GM21737 (cell line): ENCODE results near the gene JAZF1.

ENCODE experiments used
- ATAC-seq: cut with Tn5 transposase; IDR thresholded peaks from one replicate; pipeline ENCODE4 v1.9.1; 2021; ENCODE audit warnings: mild to moderate bottlenecking, moderate library complexity; ENCODE audit not compliant: unreplicated experiment

JAZF1 gene

GRCh38 chr7:27992097-27992496, 188.5 kb downstream of the JAZF1 start:
- ATAC-seq, result no peak

- ATAC-seq, result no peak
These were observed 189.5 kb downstream of the JAZF1 start for GRCh38 chr7:27991006-27991528.

DNA sequence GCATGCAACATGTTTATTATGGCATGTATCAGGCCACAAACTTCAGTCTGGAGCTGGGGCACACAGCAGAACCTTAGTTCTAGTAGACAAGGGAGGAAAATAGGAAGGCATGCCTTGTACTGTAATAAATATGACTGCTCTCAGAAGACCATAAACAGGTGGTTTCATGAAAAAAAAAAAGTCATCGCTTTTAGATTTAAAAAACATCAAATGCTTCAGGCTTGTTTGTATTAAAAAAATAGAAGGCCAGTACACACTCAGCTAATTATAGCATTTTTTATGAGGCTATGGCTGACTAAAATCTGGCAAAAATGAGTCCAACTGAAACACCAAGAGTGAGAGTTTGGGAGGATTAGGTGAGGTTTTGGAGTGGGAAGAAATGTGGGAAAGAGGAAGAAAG, 204.1 kb downstream of the JAZF1 start:
- no peak for ATAC-seq

GRCh38 chr7:27973625-27974024, 207.0 kb downstream of the JAZF1 start:
- no peak for ATAC-seq

GRCh38 chr7:27972276-27972675, 208.3 kb downstream of the JAZF1 start:
- ATAC-seq, result no peak

DNA sequence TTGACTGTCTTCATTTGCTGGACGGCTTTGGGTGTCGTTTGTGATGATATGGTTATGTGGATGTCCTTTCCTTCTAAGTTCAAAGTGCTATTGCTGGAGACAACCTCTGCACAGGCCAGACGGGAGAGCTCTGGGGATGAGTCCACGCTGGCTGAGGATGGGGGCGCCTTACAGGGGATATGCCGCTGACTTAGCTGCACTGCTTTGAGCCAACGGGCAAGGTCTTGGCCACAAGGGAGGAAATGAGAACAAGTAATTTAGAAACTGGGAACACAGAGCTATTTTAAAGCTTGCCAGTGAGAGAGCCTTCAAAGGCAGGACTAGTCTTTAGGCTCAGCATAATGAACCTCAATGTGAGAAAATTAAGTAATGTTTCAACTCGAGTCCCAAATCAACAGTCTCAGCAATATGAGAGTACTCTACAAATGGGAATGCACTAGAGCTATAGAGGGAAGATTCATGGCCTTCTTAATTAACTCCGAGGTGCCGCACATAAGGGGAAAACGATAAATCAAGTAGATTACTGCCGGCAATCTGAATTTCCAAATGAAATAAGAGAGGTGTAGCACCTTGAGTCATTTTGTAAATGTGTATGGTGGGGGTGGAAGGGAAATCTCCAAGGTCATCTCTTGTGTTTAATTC, 209.3 kb downstream of the JAZF1 start:
- no peak for ATAC-seq

GRCh38 chr7:27970350-27970749, 210.2 kb downstream of the JAZF1 start:
- ATAC-seq, result no peak

DNA sequence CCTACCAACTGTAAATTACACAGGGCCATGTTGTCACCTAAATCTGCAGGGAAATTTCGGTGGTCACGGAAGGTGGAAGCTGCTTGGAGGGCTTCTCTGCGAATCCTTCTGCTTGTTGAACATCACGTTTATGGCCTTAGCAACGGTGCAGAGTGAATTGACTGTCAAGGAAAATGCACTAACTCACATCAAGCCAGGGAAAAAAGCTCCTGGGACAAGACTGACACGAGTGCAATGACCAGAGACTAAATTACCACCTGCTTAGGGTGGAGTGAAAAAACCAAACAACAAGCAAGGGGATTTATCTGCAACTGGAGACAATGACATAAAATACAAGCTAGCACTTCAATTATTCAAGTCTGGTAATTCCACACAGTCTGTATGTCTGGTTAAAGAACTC, 211.2 kb downstream of the JAZF1 start:
- no peak for ATAC-seq

DNA sequence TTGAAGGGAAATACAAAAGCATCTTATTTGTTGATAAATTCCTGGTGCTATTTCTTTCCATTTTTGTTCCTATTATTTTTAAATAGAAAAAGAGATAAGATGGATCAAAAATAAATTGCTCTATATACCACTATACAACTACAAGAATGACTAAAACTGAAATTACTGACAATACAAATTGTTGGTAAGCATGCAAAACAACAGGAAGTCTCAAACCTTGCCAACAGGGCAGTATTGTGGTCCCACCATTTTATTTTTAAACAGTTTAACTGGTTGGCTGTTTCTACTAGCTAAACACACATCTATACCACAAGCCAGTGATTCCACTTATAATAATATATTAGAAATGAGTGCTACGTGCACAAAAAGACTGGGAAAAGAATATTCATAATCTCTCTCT, 213.0 kb downstream of the JAZF1 start:
- ATAC-seq, result no peak

DNA sequence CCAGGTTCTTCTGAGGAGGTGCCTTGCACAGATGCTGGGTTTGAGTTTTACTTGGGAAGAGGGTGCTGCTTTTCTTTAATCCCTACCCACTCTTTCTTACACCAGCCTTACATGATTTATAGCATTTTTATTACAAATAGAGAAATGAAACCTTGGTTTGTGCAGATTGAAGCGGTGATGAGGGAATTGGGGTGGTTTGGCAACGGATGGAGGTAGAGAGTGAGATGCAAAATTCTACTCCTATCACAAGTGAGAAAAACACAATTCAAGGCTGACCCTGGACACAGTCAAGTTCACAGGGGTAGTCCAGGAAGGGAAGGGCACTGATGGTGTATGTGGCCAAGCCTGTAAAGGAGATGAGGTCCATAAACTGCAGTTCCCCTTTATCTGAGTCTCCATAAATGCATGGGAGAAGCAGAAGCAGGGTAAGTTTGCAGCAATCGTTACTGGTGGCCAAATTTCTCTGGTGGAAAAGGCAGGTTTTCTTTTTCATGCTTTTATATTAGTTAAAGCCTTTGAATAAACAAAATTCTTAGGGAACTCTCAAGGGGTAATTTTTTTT, 214.3 kb downstream of the JAZF1 start:
- no peak for ATAC-seq

DNA sequence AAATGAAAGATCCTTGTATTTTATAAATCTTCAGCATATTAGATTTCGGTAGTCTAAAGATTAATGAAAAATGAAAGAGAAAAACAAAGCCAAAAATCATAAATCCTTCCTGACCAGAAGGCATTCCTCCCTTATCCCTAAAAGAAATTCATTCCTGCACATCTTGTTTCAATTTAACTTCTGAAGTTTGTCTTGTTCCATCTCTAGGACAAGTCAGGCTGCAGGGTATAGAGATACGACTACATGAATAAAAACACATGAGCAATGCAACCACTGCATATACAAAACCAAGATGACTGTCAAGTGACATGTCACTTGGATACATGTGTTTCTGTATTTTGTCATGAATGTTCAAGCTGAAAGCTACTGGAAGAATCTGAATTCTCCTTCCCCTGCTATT, 214.9 kb downstream of the JAZF1 start:
- no peak for ATAC-seq

GRCh38 chr7:27964820-27965219, 215.8 kb downstream of the JAZF1 start:
- no peak for ATAC-seq

GRCh38 chr7:27963056-27963455, 217.5 kb downstream of the JAZF1 start:
- no peak for ATAC-seq

- ATAC-seq, result no peak
These were observed 218.3 kb downstream of the JAZF1 start for GRCh38 chr7:27962273-27962672.

DNA sequence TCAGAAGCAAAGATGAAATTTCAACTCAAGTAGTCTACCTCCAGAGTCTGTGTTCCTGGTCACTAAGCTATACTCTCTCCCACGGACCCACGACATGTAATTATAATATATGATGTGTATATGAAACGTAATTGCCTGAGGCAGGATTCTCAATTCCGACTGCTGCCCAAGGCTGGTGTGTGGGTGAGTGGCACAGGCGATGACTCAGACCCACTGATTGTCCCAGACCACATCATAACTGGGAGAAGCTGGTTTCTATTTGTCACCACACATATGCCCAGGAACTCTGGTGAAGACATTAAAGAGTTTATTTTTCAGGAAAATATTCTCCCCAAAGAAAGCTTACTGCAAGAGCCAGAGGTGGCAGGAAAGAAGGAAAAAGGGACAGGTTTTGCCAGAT, 219.3 kb downstream of the JAZF1 start:
- ATAC-seq, result no peak

DNA sequence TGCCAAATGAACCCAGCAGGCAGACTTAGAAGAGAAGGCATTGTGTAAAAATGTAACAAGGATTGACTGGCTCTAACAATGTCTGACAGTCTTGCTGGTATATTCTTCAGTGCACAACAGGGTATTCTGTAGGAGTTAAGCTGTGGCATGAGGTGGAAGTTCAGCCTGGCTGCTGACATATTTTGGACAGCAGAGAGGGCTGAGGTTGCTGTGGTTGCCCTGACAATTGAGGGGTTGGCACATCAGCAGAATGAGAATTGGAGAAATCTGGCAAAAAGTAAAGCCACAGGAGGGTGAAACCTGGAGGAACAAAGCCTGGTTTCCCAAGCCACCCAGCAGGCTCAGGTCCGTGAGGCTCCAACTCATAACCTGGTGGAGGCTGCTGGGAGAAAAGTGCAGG, 220.2 kb downstream of the JAZF1 start:
- no peak for ATAC-seq

- no peak for ATAC-seq
These were observed 221.6 kb downstream of the JAZF1 start for GRCh38 chr7:27958933-27959548.

GRCh38 chr7:27955596-27955995, 225.0 kb downstream of the JAZF1 start:
- ATAC-seq, result no peak

DNA sequence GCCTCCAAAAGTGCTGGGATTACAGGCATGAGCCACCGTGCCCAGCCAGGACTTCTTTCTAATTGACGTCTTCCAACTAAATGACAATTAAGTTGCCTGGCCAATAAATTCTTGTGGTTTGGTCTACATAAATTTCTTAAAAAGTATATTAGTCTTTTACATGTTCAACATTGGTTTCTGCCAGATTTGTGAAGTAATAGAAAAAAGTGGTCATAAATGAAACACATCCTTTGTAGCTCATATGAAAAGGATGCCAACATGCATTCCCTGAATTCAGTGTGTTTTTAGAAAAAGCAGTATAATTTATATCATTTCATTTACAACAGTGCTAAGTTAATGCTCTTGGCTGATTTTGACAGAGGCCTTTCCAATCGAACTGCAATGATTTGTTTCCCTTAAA, 225.6 kb downstream of the JAZF1 start:
- no peak for ATAC-seq

- ATAC-seq, result no peak
These were observed 226.8 kb downstream of the JAZF1 start for GRCh38 chr7:27953777-27954176.

DNA sequence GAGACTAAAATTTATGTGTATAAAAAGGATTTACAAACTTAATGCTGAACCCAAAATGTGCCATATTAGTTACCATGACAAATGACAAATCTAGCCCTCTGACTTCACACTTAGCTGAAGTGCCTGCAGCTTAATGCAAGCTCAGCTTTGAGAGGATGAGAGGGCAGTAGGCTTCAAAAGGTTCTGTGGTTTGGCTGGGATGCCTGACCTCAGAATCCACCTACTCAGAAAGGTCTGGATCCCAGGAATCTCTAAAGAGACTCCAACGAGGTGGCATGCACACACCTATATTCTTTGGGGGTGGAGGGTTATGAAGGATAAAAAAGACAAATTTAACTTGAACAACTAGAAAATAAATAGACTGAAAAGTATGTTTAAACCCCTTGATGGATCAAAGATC, 227.2 kb downstream of the JAZF1 start:
- no peak for ATAC-seq

DNA sequence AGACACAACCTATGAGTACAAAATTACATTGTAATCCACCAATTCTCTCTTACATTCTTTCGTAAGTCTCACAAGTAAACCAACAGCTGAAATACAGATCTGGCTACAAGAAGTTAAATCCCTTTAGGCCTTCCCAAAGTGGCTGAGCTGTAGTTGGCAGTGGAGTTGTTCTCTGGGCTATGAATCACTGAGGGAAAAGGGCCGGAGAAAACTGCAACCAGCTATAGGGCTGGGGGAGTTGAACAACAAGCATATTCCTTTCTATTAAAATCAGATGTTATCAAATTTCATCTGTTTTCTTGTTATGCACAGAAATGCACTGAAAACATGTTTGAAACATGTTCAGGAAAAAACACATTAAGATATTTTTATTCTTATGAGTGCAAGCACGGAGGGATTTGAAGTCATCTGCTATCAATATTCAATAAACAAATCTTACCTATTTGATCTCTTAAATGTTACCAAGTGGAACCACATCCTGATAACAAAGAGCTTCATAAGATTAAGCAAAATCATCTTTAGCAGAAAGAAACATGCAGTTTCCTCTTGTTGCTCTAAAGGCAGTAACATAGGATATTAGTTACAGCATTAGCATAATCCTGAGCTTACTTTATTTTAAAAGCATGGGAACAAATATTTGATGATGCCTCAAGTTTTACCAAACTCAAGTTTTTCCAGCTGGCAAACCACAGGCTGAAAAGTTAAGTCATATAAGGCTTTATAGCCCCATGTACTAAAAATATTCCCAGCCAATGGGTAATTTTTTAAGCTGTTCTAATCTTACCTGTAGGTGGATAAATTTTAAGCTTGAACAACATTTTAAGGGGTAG, 227.9 kb downstream of the JAZF1 start:
- ATAC-seq, result no peak
